ENCODE results near the gene PPP2R3A. TPM values are rescaled to one million over a fixed set of nuclear protein-coding genes. Genes with fewer than 3 reads are reported as not detected.
A peak's percentile ranks its signal among the peaks of the same experiment; 100 is the strongest.

Gene PPP2R3A
- total and polyA plus RNA-seq, 2 of the 13 experiments (the other 11 are each of a cell fraction or from before 2014, with no cell fraction given), result 0.07 to 0.12 TPM

DNA sequence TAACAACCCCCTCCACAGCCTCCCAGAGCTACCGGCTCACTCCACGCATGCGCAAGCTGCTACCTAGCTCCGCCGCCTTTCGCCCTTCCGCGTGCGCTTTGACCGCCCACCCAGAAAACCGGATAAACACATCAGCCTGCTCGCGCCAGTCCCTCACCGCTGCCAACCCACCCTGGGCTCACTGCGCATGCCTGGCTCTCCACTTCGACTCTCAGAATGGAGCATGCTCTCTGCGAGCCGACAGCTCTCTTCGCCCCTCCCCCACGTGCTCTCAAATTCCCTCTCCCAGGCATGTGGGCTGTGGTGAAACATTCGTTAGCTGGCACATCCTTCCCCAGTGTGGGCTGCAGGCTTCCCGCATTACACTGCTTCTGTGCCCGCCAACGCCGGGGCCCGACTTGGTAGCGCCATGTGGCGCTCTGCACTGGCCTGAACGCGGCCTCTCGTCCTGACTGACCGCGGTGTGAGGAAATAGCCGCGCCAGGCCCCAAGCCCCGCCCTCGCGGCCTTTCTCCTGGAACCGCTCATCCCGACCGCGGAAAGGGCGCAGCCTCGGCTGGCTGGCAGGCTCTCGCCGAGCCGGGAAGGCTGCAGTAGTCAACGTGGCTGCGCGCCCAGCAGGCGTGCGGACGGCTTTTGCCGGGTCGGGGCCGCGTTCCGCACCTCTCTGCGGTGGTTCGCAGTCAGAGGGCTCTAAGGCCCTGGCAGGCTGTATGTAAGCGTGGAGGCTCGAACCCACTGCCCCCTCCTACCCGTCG lies 231.1 kb downstream of the PPP2R3A start (continued):
- TF ChIP-seq PAXIP1 (CRISPR knock-in tag; conservative IDR thresholded peaks at IDR 0.05) (peak; percentile 84), ZNF550 (CRISPR knock-in tag; IDR thresholded peaks at IDR 0.05; ENCODE audit: borderline replicate concordance) (peak; percentile 35; the same call in 1 of the 2 replicates), MED8 (CRISPR knock-in tag; IDR thresholded peaks at IDR 0.05; ENCODE audit: insufficient replicate concordance) (peak; percentile 97), CHD2 (IDR thresholded peaks at IDR 0.05; ENCODE audit: low read depth, low read length) (no peak; the same call in 1 of the 2 replicates), ZNF431 (CRISPR knock-in tag; IDR thresholded peaks at IDR 0.05; ENCODE audit: borderline replicate concordance, low read depth) (no peak; the same call in none of the 2 replicates), RBM22 (optimal IDR thresholded peaks at IDR 0.05; ENCODE audit: low read length) (peak; percentile 82), ZFP90 (CRISPR knock-in tag; IDR thresholded peaks at IDR 0.05; ENCODE audit: borderline replicate concordance) (peak; percentile 97), HES4 (CRISPR knock-in tag; IDR thresholded peaks at IDR 0.05; ENCODE audit: borderline replicate concordance) (peak; percentile 94), ZKSCAN5 (CRISPR knock-in tag; IDR thresholded peaks at IDR 0.05) (peak; percentile 62), ZBTB3 (CRISPR knock-in tag; IDR thresholded peaks at IDR 0.05; ENCODE audit: borderline replicate concordance, low read depth) (peak; percentile 79; the same call in 1 of the 2 replicates), ZNF775 (CRISPR knock-in tag; IDR thresholded peaks at IDR 0.05; ENCODE audit: borderline replicate concordance) (peak; percentile 76), HDAC1 (CRISPR knock-in tag; IDR thresholded peaks at IDR 0.05) (peak; percentile 89; the same call in 1 of the 2 replicates), ZNF790 (CRISPR knock-in tag; IDR thresholded peaks at IDR 0.05; ENCODE audit: borderline replicate concordance) (peak; percentile 98), ZSCAN25 (CRISPR knock-in tag; IDR thresholded peaks at IDR 0.05) (peak; percentile 80), ZNF143 (CRISPR knock-in tag; IDR thresholded peaks at IDR 0.05) (peak; percentile 57; the same call in 1 of the 2 replicates), TIGD3 (CRISPR knock-in tag; IDR thresholded peaks at IDR 0.05; ENCODE audit: borderline replicate concordance) (peak; percentile 94; the same call in 1 of the 2 replicates), ZNF776 (CRISPR knock-in tag; IDR thresholded peaks at IDR 0.05) (peak; percentile 98), EEA1 (CRISPR knock-in tag; IDR thresholded peaks at IDR 0.05; ENCODE audit: borderline replicate concordance) (peak; percentile 92; the same call in 1 of the 2 replicates), NR1H2 (CRISPR knock-in tag; IDR thresholded peaks at IDR 0.05; ENCODE audit: borderline replicate concordance, low read depth) (peak; percentile 97)
- TF ChIP-seq, protein P1, sequence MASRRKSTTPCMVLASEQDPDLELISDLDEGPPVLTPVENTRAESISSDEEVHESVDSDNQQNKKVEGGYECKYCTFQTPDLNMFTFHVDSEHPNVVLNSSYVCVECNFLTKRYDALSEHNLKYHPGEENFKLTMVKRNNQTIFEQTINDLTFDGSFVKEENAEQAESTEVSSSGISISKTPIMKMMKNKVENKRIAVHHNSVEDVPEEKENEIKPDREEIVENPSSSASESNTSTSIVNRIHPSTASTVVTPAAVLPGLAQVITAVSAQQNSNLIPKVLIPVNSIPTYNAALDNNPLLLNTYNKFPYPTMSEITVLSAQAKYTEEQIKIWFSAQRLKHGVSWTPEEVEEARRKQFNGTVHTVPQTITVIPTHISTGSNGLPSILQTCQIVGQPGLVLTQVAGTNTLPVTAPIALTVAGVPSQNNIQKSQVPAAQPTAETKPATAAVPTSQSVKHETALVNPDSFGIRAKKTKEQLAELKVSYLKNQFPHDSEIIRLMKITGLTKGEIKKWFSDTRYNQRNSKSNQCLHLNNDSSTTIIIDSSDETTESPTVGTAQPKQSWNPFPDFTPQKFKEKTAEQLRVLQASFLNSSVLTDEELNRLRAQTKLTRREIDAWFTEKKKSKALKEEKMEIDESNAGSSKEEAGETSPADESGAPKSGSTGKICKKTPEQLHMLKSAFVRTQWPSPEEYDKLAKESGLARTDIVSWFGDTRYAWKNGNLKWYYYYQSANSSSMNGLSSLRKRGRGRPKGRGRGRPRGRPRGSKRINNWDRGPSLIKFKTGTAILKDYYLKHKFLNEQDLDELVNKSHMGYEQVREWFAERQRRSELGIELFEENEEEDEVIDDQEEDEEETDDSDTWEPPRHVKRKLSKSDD (CRISPR knock-in tag; IDR thresholded peaks at IDR 0.05; ENCODE audit: low read depth), result peak; percentile 91

Data from HepG2 (cell line).